SK-MEL-5 (cell line): ENCODE data around the gene GPRC5C. TPM values are rescaled to one million over a fixed set of nuclear protein-coding genes. Genes with fewer than 3 reads are reported as not detected.
A peak's percentile ranks its signal among the peaks of the same experiment; 100 is the strongest.

Source experiments
- DNase-seq: peaks from one replicate; pipeline ENCODE4 v3.0.0-alpha.2; 2016; ENCODE audit warnings: low read depth, low spot score
- in situ Hi-C: cut with HindIII; loops from 2 replicates; pipeline ENCODE4 v1.10.0; 2016; ENCODE audit warnings: low sequenced_read_pairs, high pct_unique_total_duplicates, low pct_unique_long_range_greater_than_20kb
- total RNA-seq: library from RNA; depleted of rRNA; stranded (reverse); fragments of >200 nt; shearing (Covaris generic); gene quantifications from 2 replicates; pipeline ENCODE4 v1.2.3, GENCODE V29; 2014

The GPRC5C gene
- total RNA-seq, 1 experiment from 2014 or later, result 0.45 TPM

GRCh38 chr17:74444406-74444805 is 12.5 kb downstream of the GPRC5C start:
- in situ Hi-C loops, result no loop called here
- no peak for DNase-seq

GRCh38 chr17:74445158-74445557 is 13.3 kb downstream of the GPRC5C start:
- in situ Hi-C loops, result no loop called here
- DNase-seq, result no peak

- no peak for DNase-seq
- in situ Hi-C loops, result no loop called here
These were observed 14.9 kb downstream of the GPRC5C start for GRCh38 chr17:74446551-74447500.

- in situ Hi-C loops, result no loop called here
- DNase-seq, result no peak
These were observed 15.8 kb downstream of the GPRC5C start for GRCh38 chr17:74447628-74448159.

GRCh38 chr17:74448756-74449155 is 16.9 kb downstream of the GPRC5C start:
- no peak for DNase-seq
- in situ Hi-C loops, result no loop called here

GRCh38 chr17:74449306-74449705 is 17.4 kb downstream of the GPRC5C start:
- no peak for DNase-seq
- in situ Hi-C loops, result no loop called here

GRCh38 chr17:74449773-74450172 is 17.9 kb downstream of the GPRC5C start:
- DNase-seq, result no peak
- in situ Hi-C loops, result no loop called here

- in situ Hi-C loops, result no loop called here
- DNase-seq, result no peak
These were observed 18.3 kb downstream of the GPRC5C start for GRCh38 chr17:74450231-74450630.

- DNase-seq, result no peak
- in situ Hi-C loops, result no loop called here
These were observed 19.1 kb downstream of the GPRC5C start for GRCh38 chr17:74450925-74451403.

- in situ Hi-C loops, result no loop called here
- DNase-seq, result no peak
These were observed 19.7 kb downstream of the GPRC5C start for GRCh38 chr17:74451557-74451956.

- in situ Hi-C loops, result no loop called here
- no peak for DNase-seq
These were observed 20.3 kb downstream of the GPRC5C start for GRCh38 chr17:74452033-74452840.

- in situ Hi-C loops, result no loop called here
- DNase-seq, result no peak
These were observed 21.2 kb downstream of the GPRC5C start for GRCh38 chr17:74452841-74453661.

GRCh38 chr17:74453665-74454196 is 21.8 kb downstream of the GPRC5C start:
- DNase-seq, result peak; percentile 86
- in situ Hi-C loops, result no loop called here

- in situ Hi-C loops, result no loop called here
These were observed 22.5 kb downstream of the GPRC5C start for GRCh38 chr17:74454197-74455024.

GRCh38 chr17:74455025-74455545 is 23.2 kb downstream of the GPRC5C start:
- no peak for DNase-seq
- in situ Hi-C loops, result no loop called here

More at GRCh38 chr17:74454197-74455024, 22.5 kb downstream of the GPRC5C start:
- DNase-seq, result no peak

GRCh38 chr17:74455821-74456220 is 23.9 kb downstream of the GPRC5C start:
- DNase-seq, result no peak
- in situ Hi-C loops, result no loop called here
